Measurements from ENCODE around the gene ZFP36L1.
A peak's percentile ranks its signal among the peaks of the same experiment; 100 is the strongest.

GRCh38 chr14:68816183-68816942 lies 23.5 kb upstream of the ZFP36L1 start:
- no peak for TF ChIP-seq EZH2 (IDR thresholded peaks at IDR 0.05; ENCODE audit: borderline replicate concordance, insufficient read depth, low read length, poor library complexity, severe bottlenecking)
- TF ChIP-seq CTCF (IDR thresholded peaks at IDR 0.05; ENCODE audit: poor library complexity, severe bottlenecking), result peak; percentile 99
- TF ChIP-seq MXI1 (conservative IDR thresholded peaks at IDR 0.05; ENCODE audit: poor library complexity, severe bottlenecking), result peak; percentile 47
- peak; percentile 100 for TF ChIP-seq RAD21 (conservative IDR thresholded peaks at IDR 0.05)
- no peak for TF ChIP-seq TAF1 (IDR thresholded peaks at IDR 0.05; ENCODE audit: low read depth)
- TF ChIP-seq SMC3 (conservative IDR thresholded peaks at IDR 0.05; ENCODE audit: poor library complexity), result peak; percentile 100
- TF ChIP-seq EP300 (conservative IDR thresholded peaks at IDR 0.05; ENCODE audit: poor library complexity, severe bottlenecking), result peak; percentile 41
- TF ChIP-seq REST (IDR thresholded peaks at IDR 0.05; ENCODE audit: borderline replicate concordance), result no peak
- TF ChIP-seq POLR2AphosphoS5 (IDR thresholded peaks at IDR 0.05), result peak; percentile 38

Measured in neural cell (in vitro differentiated cells).